Right hindlimb (tissue), 1 donor: Measurements from ENCODE around the gene ZFP28.

Experiments used
- DNase-seq: peaks from one replicate; pipeline ENCODE4 v3.0.0-alpha.2; 2018

Gene ZFP28

DNA sequence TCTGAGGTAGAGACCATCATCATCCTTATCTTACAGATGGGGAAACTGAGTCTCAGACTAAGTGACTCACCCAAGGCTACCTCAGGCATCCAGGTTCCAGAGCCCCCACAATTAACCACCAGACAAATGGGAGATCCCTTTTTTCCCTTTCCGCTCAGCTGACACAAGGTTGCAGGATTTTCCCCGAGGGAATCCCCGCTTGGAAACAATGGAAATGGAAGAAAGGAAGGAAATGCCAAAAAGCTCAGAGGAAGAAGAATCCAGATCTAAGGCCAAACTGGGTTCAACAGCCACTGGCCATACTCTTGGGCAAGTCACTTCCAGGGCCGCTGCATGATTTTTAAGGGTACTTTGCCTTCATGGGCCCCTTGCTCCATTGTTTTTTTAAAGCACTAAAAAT is 57.9 kb downstream of the ZFP28 start:
- DNase-seq, result no peak

DNA sequence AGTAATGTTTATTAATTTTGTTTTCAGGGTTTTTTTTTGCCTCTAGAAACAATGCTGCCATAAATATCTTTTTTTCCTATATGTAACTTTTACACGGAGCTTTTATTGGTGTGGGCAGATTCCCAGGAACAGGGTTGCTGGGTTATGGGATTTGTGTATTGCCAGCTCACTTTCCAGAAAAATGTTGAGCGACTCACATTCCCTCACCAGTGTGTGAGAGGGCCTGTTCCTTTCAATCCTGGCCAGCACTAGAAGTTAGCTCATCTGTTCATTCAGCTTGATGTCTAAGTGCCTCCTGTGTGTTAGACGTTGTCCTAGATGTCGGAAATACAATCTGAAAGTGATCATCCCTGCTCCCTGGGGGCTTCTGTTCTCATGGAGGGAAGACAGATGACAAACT is 58.9 kb downstream of the ZFP28 start:
- no peak for DNase-seq

DNA sequence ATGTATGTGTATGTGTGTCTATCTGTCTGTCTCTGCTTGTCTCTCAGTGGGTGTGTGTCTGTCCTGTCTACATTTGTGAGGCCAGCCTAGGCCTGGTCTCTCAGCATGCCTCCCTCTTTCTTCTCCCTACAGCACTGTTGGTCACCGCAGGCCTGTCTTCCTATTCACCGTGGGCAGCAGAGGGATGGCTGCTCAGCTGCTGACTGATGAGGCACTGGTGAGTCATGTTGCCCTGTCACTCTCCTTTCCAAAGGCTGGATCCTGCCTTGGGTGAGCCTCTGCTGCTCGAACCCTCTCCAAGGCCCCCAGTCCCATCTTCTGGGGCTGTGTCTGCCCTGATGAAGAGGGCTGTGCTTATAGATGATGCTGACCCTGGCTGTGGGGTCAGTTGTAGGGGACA is 62.6 kb downstream of the ZFP28 start:
- DNase-seq, result no peak

DNA sequence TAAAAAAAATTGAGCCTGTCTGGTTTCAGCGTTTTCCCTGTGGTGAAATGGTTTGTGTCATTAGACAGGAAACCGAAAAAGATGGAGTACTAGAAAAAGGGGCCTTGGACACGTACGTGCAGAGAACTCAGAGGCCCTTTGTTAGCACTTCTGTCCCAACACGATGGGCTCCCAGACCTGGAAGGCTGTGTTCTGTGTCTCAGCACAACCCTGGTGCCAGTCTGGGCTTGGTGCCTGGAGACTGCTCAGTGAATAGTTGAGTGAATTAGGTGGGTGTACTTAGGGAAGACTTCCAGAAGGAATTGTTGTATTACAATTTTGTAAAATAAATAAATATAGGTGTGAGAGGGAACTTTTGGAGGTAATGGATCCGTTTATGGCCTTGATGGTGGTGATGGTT is 65.1 kb downstream of the ZFP28 start:
- no peak for DNase-seq
